ENCODE measurements around the gene ZNF521.

- no peak for TF ChIP-seq POLR2AphosphoS5 (IDR thresholded peaks at IDR 0.05)
- no peak for TF ChIP-seq CTCF (IDR thresholded peaks at IDR 0.05)
- TF ChIP-seq POLR2A (IDR thresholded peaks at IDR 0.05): no peak
Measured at GRCh38 chr18:25121442-25121841, 230.5 kb downstream of the ZNF521 start.
